Endothelial cell (in vitro differentiated cells): ENCODE results near the gene HAVCR2. TPM values are rescaled to one million over a fixed set of nuclear protein-coding genes. Genes with fewer than 3 reads are reported as not detected.

Experiments
- DNase-seq: peaks from one replicate; pipeline ENCODE4 v3.0.0; 2021; ENCODE audit warnings: low spot score
- H3K27ac Mint-ChIP-seq: one replicate; pipeline ENCODE4 v1.8.0; 2021; ENCODE audit warnings: mixed read lengths, inconsistent platforms; ENCODE audit not compliant: unreplicated experiment
- H3K27me3 Mint-ChIP-seq: one replicate; pipeline ENCODE4 v1.8.0; 2021; ENCODE audit warnings: mild to moderate bottlenecking, moderate library complexity, mixed read lengths, inconsistent platforms; ENCODE audit not compliant: unreplicated experiment
- H3K36me3 Mint-ChIP-seq: one replicate; pipeline ENCODE4 v1.8.0; 2021; ENCODE audit warnings: mild to moderate bottlenecking, low read depth, mixed read lengths, inconsistent platforms; ENCODE audit not compliant: unreplicated experiment
- H3K4me1 Mint-ChIP-seq: one replicate; pipeline ENCODE4 v1.8.0; 2021; ENCODE audit warnings: mild to moderate bottlenecking, mixed read lengths, inconsistent platforms; ENCODE audit not compliant: unreplicated experiment
- H3K4me3 Mint-ChIP-seq: one replicate; pipeline ENCODE4 v1.8.0; 2021; ENCODE audit warnings: mild to moderate bottlenecking, mixed read lengths, inconsistent platforms; ENCODE audit not compliant: unreplicated experiment
- H3K9me3 Mint-ChIP-seq: one replicate; pipeline ENCODE4 v1.8.0; 2021; ENCODE audit warnings: mixed read lengths, inconsistent platforms; ENCODE audit not compliant: unreplicated experiment
- CTCF ChIP-seq: fragments of 200-600 bp; sonication (generic); IDR thresholded peaks from one replicate; pipeline ENCODE4 v1.5.0; 2021; ENCODE audit warnings: antibody characterized with exemption; ENCODE audit not compliant: unreplicated experiment
- total RNA-seq: library from RNA; stranded (reverse); fragmentation: NEBNext Ultra II Directional; extraction: Animal tissue kit (Norgen Biotek cat#: 25700); gene quantifications from one replicate; pipeline ENCODE4 v1.2.1, GENCODE V29; 2021; ENCODE audit not compliant: unreplicated experiment

The HAVCR2 gene
- total RNA-seq, 1 donor from 2014 or later = 0.15 TPM

- no peaks in the 10 kb centered on the region for H3K4me1 Mint-ChIP-seq
- H3K9me3 Mint-ChIP-seq = no peaks in the 10 kb centered on the region
- H3K27ac Mint-ChIP-seq = no peak overlapping the region
- H3K36me3 Mint-ChIP-seq = no peaks in the 10 kb centered on the region
- no peak for DNase-seq
- no peaks in the 10 kb centered on the region for H3K27me3 Mint-ChIP-seq
- no peak overlapping the region for H3K4me3 Mint-ChIP-seq
- TF ChIP-seq CTCF = no peak
These were observed 20.4 kb downstream of the HAVCR2 start for GRCh38 chr5:157088342-157088990.

GRCh38 chr5:157086751-157087359 is 22.0 kb downstream of the HAVCR2 start:
- no peak overlapping the region for H3K27ac Mint-ChIP-seq
- no peaks in the 10 kb centered on the region for H3K4me1 Mint-ChIP-seq
- no peaks in the 10 kb centered on the region for H3K27me3 Mint-ChIP-seq
- H3K36me3 Mint-ChIP-seq = no peaks in the 10 kb centered on the region
- H3K4me3 Mint-ChIP-seq = no peak overlapping the region
- H3K9me3 Mint-ChIP-seq = no peaks in the 10 kb centered on the region
- DNase-seq = no peak
- TF ChIP-seq CTCF = no peak

GRCh38 chr5:157085930-157086329 is 22.9 kb downstream of the HAVCR2 start:
- Mint-ChIP-seq H3K4me3 (no peak overlapping the region), H3K27me3 (no peaks in the 10 kb centered on the region), H3K4me1 (no peaks in the 10 kb centered on the region), H3K36me3 (no peaks in the 10 kb centered on the region), H3K27ac (no peak overlapping the region), H3K9me3 (no peaks in the 10 kb centered on the region)
- no peak for DNase-seq
- no peak for TF ChIP-seq CTCF

GRCh38 chr5:157080286-157080685 is 28.6 kb downstream of the HAVCR2 start:
- H3K27ac Mint-ChIP-seq = no peak overlapping the region
- DNase-seq = no peak
- TF ChIP-seq CTCF = no peak
- no peaks in the 10 kb centered on the region for H3K4me1 Mint-ChIP-seq
- no peak overlapping the region for H3K4me3 Mint-ChIP-seq
- H3K36me3 Mint-ChIP-seq = no peaks in the 10 kb centered on the region
- no peaks in the 10 kb centered on the region for H3K9me3 Mint-ChIP-seq
- peaks cover 1% of the 10 kb centered on the region for H3K27me3 Mint-ChIP-seq

GRCh38 chr5:157076558-157076957 is 32.3 kb downstream of the HAVCR2 start:
- Mint-ChIP-seq H3K27ac (no peak overlapping the region), H3K9me3 (no peaks in the 10 kb centered on the region), H3K27me3 (peaks cover 1% of the 10 kb centered on the region), H3K4me3 (no peak overlapping the region), H3K36me3 (no peaks in the 10 kb centered on the region), H3K4me1 (no peaks in the 10 kb centered on the region)
- TF ChIP-seq CTCF = no peak
- no peak for DNase-seq
